Stimulated activated CD4-positive, alpha-beta T cell treated with anti-CD3 and anti-CD28 coated beads, Interleukin-1b, Interleukin-23, amount 100 ng/mL, for 1 hour (primary cell): ENCODE data around the gene METTL23.

Source experiments
- DNase-seq, 2 donors: peaks; one replicate each; pipeline ENCODE4 v3.0.0-alpha.2; 2020; ENCODE audit warnings: low read depth in 2 of 2

METTL23 gene

GRCh38 chr17:76726776-76727718 is at the start of gene METTL23:
TSS of gene METTL23 (plus strand) at chr17:76726839. CDS start at chr17:76729711, 2,872 bp downstream.
- DNase-seq, result peak; percentile 52 to 53

GRCh38 chr17:76677406-76677805 is 49.2 kb upstream of the METTL23 start:
- DNase-seq, result no peak

- no peak for DNase-seq
Measured at GRCh38 chr17:76678330-76678729, 48.3 kb upstream of the METTL23 start.

GRCh38 chr17:76679239-76679638 is 47.4 kb upstream of the METTL23 start:
- DNase-seq, result no peak

- peak; percentile 31 to 46 for DNase-seq
Measured at GRCh38 chr17:76681222-76682137, 45.2 kb upstream of the METTL23 start.

- DNase-seq, result no peak
Measured at GRCh38 chr17:76682296-76682695, 44.3 kb upstream of the METTL23 start.

- DNase-seq, result no peak
Measured at GRCh38 chr17:76683011-76683755, 43.5 kb upstream of the METTL23 start.

- DNase-seq, result no peak
Measured at GRCh38 chr17:76683921-76684745, 42.5 kb upstream of the METTL23 start.

- DNase-seq, result no peak
Measured at GRCh38 chr17:76684756-76685155, 41.9 kb upstream of the METTL23 start.

- DNase-seq, result no peak
Measured at GRCh38 chr17:76685366-76685765, 41.3 kb upstream of the METTL23 start.

- no peak for DNase-seq
Measured at GRCh38 chr17:76685846-76686245, 40.8 kb upstream of the METTL23 start.

- DNase-seq, result no peak
Measured at GRCh38 chr17:76686538-76687297, 39.9 kb upstream of the METTL23 start.

- no peak for DNase-seq
Measured at GRCh38 chr17:76687298-76688164, 39.1 kb upstream of the METTL23 start.

GRCh38 chr17:76688165-76688622 is 38.4 kb upstream of the METTL23 start:
- no peak for DNase-seq

- DNase-seq, result no peak
Measured at GRCh38 chr17:76689859-76690258, 36.8 kb upstream of the METTL23 start.

- no peak for DNase-seq
Measured at GRCh38 chr17:76690596-76691280, 35.9 kb upstream of the METTL23 start.

- DNase-seq, result no peak
Measured at GRCh38 chr17:76691379-76692191, 35.1 kb upstream of the METTL23 start.
